Measurements from ENCODE around the gene SERPINA4.

SERPINA4 gene

GRCh38 chr14:94582851-94583250 is 21.6 kb downstream of the SERPINA4 start:
- Histone ChIP-seq H3K9me3 (ENCODE audit: control insufficient read depth, low read depth, low read length) (no peaks in the 10 kb centered on the region), H3K4me1 (ENCODE audit: control insufficient read depth, low read depth, low read length) (no peaks in the 10 kb centered on the region), H3K4me3 (ENCODE audit: low read length) (no peak overlapping the region), H3K9ac (ENCODE audit: low read length) (no peak overlapping the region), H3K27me3 (ENCODE audit: control insufficient read depth, insufficient read depth, low read length) (no peaks in the 10 kb centered on the region), H3K27ac (ENCODE audit: low read length) (no peak overlapping the region), H3K36me3 (ENCODE audit: control insufficient read depth, low read depth, low read length) (no peaks in the 10 kb centered on the region)

- H3K4me1 ChIP-seq (ENCODE audit: control insufficient read depth, low read depth, low read length), result no peaks in the 10 kb centered on the region
- H3K9ac ChIP-seq (ENCODE audit: low read length), result no peak overlapping the region
- H3K36me3 ChIP-seq (ENCODE audit: control insufficient read depth, low read depth, low read length), result no peaks in the 10 kb centered on the region
- no peak overlapping the region for H3K4me3 ChIP-seq (ENCODE audit: low read length)
- H3K9me3 ChIP-seq (ENCODE audit: control insufficient read depth, low read depth, low read length), result no peaks in the 10 kb centered on the region
- H3K27ac ChIP-seq (ENCODE audit: low read length), result no peak overlapping the region
- H3K27me3 ChIP-seq (ENCODE audit: control insufficient read depth, insufficient read depth, low read length), result no peaks in the 10 kb centered on the region
Measured at GRCh38 chr14:94583557-94583956, 22.3 kb downstream of the SERPINA4 start.

GRCh38 chr14:94584591-94585280 is 23.5 kb downstream of the SERPINA4 start:
- H3K4me1 ChIP-seq (ENCODE audit: control insufficient read depth, low read depth, low read length), result no peaks in the 10 kb centered on the region

GRCh38 chr14:94586635-94587034 is 25.4 kb downstream of the SERPINA4 start:
- H3K36me3 ChIP-seq (ENCODE audit: control insufficient read depth, low read depth, low read length), result no peaks in the 10 kb centered on the region
- no peaks in the 10 kb centered on the region for H3K27me3 ChIP-seq (ENCODE audit: control insufficient read depth, insufficient read depth, low read length)
- H3K4me3 ChIP-seq (ENCODE audit: low read length), result no peak overlapping the region
- H3K4me1 ChIP-seq (ENCODE audit: control insufficient read depth, low read depth, low read length), result no peaks in the 10 kb centered on the region
- no peak overlapping the region for H3K9ac ChIP-seq (ENCODE audit: low read length)
- no peak overlapping the region for H3K27ac ChIP-seq (ENCODE audit: low read length)
- H3K9me3 ChIP-seq (ENCODE audit: control insufficient read depth, low read depth, low read length), result no peaks in the 10 kb centered on the region

More at GRCh38 chr14:94584591-94585280, 23.5 kb downstream of the SERPINA4 start:
- Histone ChIP-seq H3K27me3 (ENCODE audit: control insufficient read depth, insufficient read depth, low read length) (no peaks in the 10 kb centered on the region), H3K36me3 (ENCODE audit: control insufficient read depth, low read depth, low read length) (no peaks in the 10 kb centered on the region), H3K9ac (ENCODE audit: low read length) (no peak overlapping the region), H3K27ac (ENCODE audit: low read length) (no peak overlapping the region), H3K4me3 (ENCODE audit: low read length) (no peak overlapping the region), H3K9me3 (ENCODE audit: control insufficient read depth, low read depth, low read length) (no peaks in the 10 kb centered on the region)

- Histone ChIP-seq H3K4me3 (ENCODE audit: low read length) (no peak overlapping the region), H3K9ac (ENCODE audit: low read length) (no peak overlapping the region), H3K4me1 (ENCODE audit: control insufficient read depth, low read depth, low read length) (no peaks in the 10 kb centered on the region), H3K9me3 (ENCODE audit: control insufficient read depth, low read depth, low read length) (no peaks in the 10 kb centered on the region), H3K36me3 (ENCODE audit: control insufficient read depth, low read depth, low read length) (no peaks in the 10 kb centered on the region), H3K27ac (ENCODE audit: low read length) (no peak overlapping the region), H3K27me3 (ENCODE audit: control insufficient read depth, insufficient read depth, low read length) (no peaks in the 10 kb centered on the region)
Measured at GRCh38 chr14:94588311-94588710, 27.1 kb downstream of the SERPINA4 start.

GRCh38 chr14:94591073-94591472 is 29.8 kb downstream of the SERPINA4 start:
- Histone ChIP-seq H3K4me3 (ENCODE audit: low read length) (no peak overlapping the region), H3K27ac (ENCODE audit: low read length) (no peak overlapping the region), H3K27me3 (ENCODE audit: control insufficient read depth, insufficient read depth, low read length) (no peaks in the 10 kb centered on the region), H3K9ac (ENCODE audit: low read length) (no peak overlapping the region), H3K9me3 (ENCODE audit: control insufficient read depth, low read depth, low read length) (no peaks in the 10 kb centered on the region), H3K4me1 (ENCODE audit: control insufficient read depth, low read depth, low read length) (no peaks in the 10 kb centered on the region), H3K36me3 (ENCODE audit: control insufficient read depth, low read depth, low read length) (no peaks in the 10 kb centered on the region)

- Histone ChIP-seq H3K9ac (ENCODE audit: low read length) (no peak overlapping the region), H3K27ac (ENCODE audit: low read length) (no peak overlapping the region), H3K9me3 (ENCODE audit: control insufficient read depth, low read depth, low read length) (no peaks in the 10 kb centered on the region), H3K4me1 (ENCODE audit: control insufficient read depth, low read depth, low read length) (no peaks in the 10 kb centered on the region), H3K4me3 (ENCODE audit: low read length) (no peak overlapping the region), H3K36me3 (ENCODE audit: control insufficient read depth, low read depth, low read length) (no peaks in the 10 kb centered on the region), H3K27me3 (ENCODE audit: control insufficient read depth, insufficient read depth, low read length) (no peaks in the 10 kb centered on the region)
Measured at GRCh38 chr14:94591871-94592270, 30.6 kb downstream of the SERPINA4 start.

GRCh38 chr14:94592457-94592856 is 31.2 kb downstream of the SERPINA4 start:
- no peaks in the 10 kb centered on the region for H3K9me3 ChIP-seq (ENCODE audit: control insufficient read depth, low read depth, low read length)
- H3K36me3 ChIP-seq (ENCODE audit: control insufficient read depth, low read depth, low read length), result no peaks in the 10 kb centered on the region
- H3K4me3 ChIP-seq (ENCODE audit: low read length), result no peak overlapping the region
- H3K4me1 ChIP-seq (ENCODE audit: control insufficient read depth, low read depth, low read length), result no peaks in the 10 kb centered on the region
- no peak overlapping the region for H3K9ac ChIP-seq (ENCODE audit: low read length)
- H3K27ac ChIP-seq (ENCODE audit: low read length), result no peak overlapping the region
- no peaks in the 10 kb centered on the region for H3K27me3 ChIP-seq (ENCODE audit: control insufficient read depth, insufficient read depth, low read length)

- Histone ChIP-seq H3K9me3 (ENCODE audit: control insufficient read depth, low read depth, low read length) (no peaks in the 10 kb centered on the region), H3K27ac (ENCODE audit: low read length) (no peak overlapping the region), H3K4me3 (ENCODE audit: low read length) (no peak overlapping the region), H3K36me3 (ENCODE audit: control insufficient read depth, low read depth, low read length) (no peaks in the 10 kb centered on the region), H3K4me1 (ENCODE audit: control insufficient read depth, low read depth, low read length) (no peaks in the 10 kb centered on the region), H3K9ac (ENCODE audit: low read length) (no peak overlapping the region), H3K27me3 (ENCODE audit: control insufficient read depth, insufficient read depth, low read length) (no peaks in the 10 kb centered on the region)
Measured at GRCh38 chr14:94593376-94593748, 32.1 kb downstream of the SERPINA4 start.

- no peaks in the 10 kb centered on the region for H3K9me3 ChIP-seq (ENCODE audit: control insufficient read depth, low read depth, low read length)
- no peaks in the 10 kb centered on the region for H3K36me3 ChIP-seq (ENCODE audit: control insufficient read depth, low read depth, low read length)
- no peak overlapping the region for H3K4me3 ChIP-seq (ENCODE audit: low read length)
- no peak overlapping the region for H3K27ac ChIP-seq (ENCODE audit: low read length)
- H3K4me1 ChIP-seq (ENCODE audit: control insufficient read depth, low read depth, low read length), result peaks cover 3% of the 10 kb centered on the region
- no peak overlapping the region for H3K9ac ChIP-seq (ENCODE audit: low read length)
- no peaks in the 10 kb centered on the region for H3K27me3 ChIP-seq (ENCODE audit: control insufficient read depth, insufficient read depth, low read length)
Measured at GRCh38 chr14:94593749-94594431, 32.6 kb downstream of the SERPINA4 start.

GRCh38 chr14:94594441-94594840 is 33.2 kb downstream of the SERPINA4 start:
- Histone ChIP-seq H3K4me3 (ENCODE audit: low read length) (no peak overlapping the region), H3K27ac (ENCODE audit: low read length) (no peak overlapping the region), H3K4me1 (ENCODE audit: control insufficient read depth, low read depth, low read length) (peaks cover 4% of the 10 kb centered on the region)

GRCh38 chr14:94595912-94596311 is 34.7 kb downstream of the SERPINA4 start:
- no peak overlapping the region for H3K9ac ChIP-seq (ENCODE audit: low read length)
- H3K27ac ChIP-seq (ENCODE audit: low read length), result no peak overlapping the region
- H3K4me3 ChIP-seq (ENCODE audit: low read length), result no peak overlapping the region
- no peaks in the 10 kb centered on the region for H3K36me3 ChIP-seq (ENCODE audit: control insufficient read depth, low read depth, low read length)
- H3K4me1 ChIP-seq (ENCODE audit: control insufficient read depth, low read depth, low read length), result peaks cover 4% of the 10 kb centered on the region
- H3K27me3 ChIP-seq (ENCODE audit: control insufficient read depth, insufficient read depth, low read length), result no peaks in the 10 kb centered on the region
- no peaks in the 10 kb centered on the region for H3K9me3 ChIP-seq (ENCODE audit: control insufficient read depth, low read depth, low read length)

More at GRCh38 chr14:94594441-94594840, 33.2 kb downstream of the SERPINA4 start:
- Histone ChIP-seq H3K9ac (ENCODE audit: low read length) (no peak overlapping the region), H3K9me3 (ENCODE audit: control insufficient read depth, low read depth, low read length) (no peaks in the 10 kb centered on the region), H3K27me3 (ENCODE audit: control insufficient read depth, insufficient read depth, low read length) (no peaks in the 10 kb centered on the region), H3K36me3 (ENCODE audit: control insufficient read depth, low read depth, low read length) (no peaks in the 10 kb centered on the region)
